GM18907 (cell line): ENCODE data around the gene DDA1.
A peak's percentile ranks its signal among the peaks of the same experiment; 100 is the strongest.

Experiments
- ATAC-seq: cut with Tn5 transposase; IDR thresholded peaks from one replicate; pipeline ENCODE4 v1.9.1; 2021; ENCODE audit warnings: mild to moderate bottlenecking, moderate library complexity; ENCODE audit not compliant: unreplicated experiment

DDA1 gene

GRCh38 chr19:17328517-17329365 is 19.4 kb downstream of the DDA1 start:
- ATAC-seq: no peak

DNA sequence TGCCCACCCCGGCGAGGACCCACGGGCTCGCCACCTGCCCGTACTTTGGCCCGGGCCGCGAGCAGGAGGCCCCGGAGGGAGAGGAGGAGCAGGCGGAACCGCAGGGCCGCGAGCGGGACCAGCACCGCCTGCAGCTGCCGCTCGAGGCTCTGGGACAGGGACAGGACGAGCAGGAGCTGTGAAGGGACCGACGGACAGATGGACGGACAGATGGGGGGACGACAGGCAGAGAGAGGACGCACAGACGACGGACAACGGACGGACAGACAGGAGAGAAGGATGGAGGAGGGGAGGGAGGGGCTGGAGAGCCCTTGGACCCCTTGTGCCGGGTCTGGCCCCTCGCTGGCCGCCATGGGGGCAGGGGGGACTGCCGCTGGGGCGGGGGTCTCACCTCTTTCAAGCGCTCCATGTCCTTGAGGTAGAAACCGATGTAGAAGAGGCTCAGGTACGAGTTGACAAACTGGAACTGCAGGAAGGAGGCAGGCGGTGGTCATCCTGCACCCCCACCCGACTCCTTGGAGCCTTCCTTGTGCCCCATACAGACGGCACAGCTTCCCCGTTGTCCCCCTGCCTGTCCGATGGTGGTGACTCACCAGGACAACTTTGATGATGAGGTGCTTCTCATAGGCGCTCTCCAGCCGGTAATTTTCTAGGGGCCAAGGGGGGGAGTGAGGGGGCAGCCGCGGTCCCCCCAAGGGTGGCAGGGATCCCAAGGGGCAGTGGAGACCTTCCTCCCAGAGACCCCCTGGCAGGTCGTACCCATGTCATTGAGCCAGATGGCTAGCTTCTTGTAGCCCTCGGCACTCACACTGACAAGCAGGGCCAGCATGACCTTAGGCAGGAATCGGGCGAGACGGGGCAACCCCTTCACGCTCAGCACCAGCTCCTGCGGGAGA is 20.3 kb downstream of the DDA1 start:
- no peak for ATAC-seq

- ATAC-seq: no peak
These were observed 21.1 kb downstream of the DDA1 start for GRCh38 chr19:17330262-17331044.

DNA sequence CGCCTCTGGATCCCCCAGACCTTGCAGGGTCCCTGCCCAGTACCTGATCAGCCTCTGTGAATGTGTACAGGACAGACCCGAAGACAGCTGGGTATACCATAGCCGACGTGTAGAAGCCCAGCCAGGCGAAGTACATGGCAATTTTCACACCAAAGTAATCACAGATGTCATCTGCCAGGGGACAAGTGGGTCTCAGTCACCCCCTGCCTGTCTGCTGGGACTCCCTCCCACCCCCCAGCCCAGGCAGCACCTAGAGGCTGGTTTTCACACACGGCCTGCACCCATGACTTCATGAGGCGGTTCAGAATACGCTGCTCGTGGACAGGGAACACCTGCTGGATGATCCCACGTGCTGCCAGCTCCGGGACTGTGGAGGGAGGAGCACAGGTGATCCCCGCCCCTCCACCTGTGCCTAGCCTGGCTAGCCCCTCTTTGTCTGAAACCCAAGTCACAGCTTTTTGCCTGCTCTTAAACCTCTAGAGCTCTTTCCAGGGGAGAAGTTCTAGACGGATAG is 21.7 kb downstream of the DDA1 start:
- ATAC-seq: no peak

DNA sequence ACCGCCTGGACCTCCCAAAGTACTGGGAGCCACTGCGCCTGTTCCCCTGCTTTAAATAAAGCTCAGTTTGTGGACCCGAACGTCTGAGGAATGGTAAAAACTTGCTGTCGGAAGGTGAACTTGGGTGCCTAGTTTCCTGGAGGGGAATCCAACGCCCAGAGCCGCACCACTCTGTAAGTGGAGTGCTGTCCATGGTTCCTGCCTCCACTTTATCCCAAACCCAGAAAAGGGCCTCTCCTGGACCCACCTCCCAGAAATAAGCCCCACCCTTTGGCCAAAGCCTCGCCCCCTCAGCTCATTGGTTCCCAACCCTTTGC is 23.0 kb downstream of the DDA1 start:
- ATAC-seq: no peak

DNA sequence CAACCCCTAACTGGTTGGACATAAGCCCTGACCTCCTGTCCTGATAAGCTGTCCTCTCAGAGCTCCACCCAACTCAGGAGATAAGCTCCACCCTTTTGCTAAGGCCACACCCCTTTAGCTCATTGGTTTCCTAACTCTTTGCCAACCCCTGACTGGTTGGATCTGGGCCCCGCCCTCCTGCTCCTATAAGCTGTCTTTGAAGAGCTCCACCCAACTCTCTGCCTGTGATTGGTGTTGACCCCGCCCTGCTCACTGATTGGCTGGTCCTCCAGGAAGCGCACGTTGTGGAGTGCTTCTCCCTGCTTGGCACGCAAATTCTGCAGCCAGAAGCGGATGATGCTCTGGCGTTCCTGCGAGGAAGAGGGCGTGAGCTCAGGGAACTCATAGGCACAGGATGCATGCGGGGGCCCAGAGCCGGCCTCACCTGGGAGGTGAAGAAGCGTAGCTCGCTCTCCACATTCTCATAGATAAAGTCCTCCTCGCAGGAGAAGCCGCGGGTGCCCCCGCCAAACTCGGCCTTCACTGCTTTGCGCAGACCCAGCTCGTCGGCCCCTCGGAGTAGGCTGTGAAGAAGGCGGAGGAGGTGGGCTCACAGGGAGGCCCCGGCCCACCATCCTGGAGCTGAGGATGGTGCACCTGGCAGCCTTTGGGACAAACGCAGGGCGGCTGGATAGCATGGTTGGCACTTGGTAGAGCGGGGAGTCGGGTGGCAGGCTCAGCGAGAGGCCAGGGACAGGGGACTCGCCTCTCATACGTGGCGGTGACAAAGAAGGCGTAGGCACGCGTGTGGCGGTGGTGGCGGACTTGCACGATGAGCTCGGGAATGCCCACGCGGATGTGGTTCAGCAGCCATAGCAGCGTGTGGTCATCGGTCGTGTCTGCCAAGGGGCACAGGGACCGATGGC is 23.6 kb downstream of the DDA1 start:
- no peak for ATAC-seq

DNA sequence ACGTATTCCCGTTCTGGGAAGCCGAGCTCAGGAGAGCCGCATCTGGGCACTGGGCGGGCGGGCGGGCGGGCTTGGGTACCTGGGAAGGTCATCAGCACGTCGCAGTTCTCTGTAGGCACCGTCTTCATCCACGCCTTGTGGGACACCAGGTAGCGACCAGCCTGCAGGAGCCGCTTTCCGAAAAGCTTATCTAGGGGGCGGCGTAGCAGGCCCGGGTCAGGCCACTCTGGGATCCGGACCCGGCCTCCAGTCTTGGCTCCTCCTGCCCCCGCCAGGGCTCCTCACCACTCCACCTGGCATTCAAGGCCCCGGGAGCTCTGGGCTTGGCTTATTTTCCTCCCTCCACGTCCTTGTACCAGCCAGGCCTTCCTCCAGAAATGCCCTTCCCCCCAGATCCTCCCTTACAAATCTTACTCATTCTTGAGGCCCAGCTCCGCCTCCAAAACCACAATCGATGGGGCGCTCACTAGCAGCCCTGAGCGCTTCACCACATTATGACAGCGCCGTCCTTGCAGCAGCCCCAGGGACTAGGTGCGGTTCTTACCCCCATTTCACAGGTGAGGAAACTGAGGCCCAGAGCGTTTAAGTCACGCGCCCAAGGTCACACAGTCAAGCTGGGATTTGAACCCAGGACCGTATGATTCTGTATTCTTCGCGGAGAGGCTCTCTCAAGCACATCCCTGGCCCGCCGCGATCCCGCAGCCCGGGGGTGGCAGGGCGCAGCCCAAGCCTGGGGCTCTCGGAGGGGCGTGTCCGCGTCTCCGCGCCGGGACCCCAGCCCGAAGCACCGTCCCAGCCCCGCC is 24.4 kb downstream of the DDA1 start:
- ATAC-seq: peak; percentile 1

DNA sequence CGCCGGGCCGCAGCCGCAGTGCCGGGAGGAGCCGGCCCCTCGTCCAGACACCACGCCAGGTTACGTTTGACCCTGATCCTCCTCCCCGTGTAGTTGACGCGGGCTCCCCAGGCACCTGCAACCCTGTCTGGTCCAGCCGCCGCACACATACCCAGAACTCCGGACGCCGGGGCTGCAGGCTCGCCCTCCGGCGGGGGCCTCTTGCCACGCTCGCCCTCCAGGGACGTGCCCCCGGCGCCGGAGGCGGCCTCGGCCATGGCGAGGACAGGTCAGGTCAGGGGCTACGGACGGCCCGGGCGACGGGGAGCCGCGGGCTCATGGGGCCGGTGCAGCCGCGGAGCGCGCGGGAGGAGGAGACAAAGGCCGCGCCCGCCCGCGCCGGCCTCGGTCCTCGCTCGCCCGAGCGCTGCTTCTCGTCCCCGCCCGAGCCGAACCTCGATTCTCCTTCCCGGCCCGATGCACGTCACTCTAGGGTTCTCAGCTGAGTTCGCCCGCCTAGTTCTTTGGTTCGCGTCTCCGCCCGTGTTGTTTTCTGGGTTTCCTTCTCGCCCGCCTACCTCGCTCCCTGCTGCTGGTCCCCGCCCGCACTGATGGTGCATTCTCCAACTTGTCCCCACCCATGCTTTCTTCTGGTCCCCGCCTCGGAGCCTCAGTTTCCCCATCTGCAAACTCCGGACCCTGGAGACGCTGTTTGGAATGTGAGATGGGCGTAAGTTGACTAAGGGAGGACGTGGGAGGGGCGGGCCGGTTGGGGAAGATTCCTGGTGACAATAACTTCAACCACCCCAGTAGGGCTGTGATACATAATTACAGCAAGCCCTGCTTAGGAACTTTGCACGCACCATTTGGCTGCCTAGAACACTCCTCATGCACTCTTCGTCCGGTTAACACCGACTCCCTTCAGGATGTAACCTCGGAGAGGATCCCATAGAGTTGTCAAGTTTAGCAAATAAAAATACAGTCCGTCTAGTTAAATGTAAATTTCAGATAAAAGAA is 25.3 kb downstream of the DDA1 start, which contains the start of gene ANO8:
Gene ANO8, minus strand, starts transcription at position 442 of the 996 bp plus-strand sequence. Its CDS starts 185 bp downstream, at position 257.
- peak; percentile 52 for ATAC-seq

DNA sequence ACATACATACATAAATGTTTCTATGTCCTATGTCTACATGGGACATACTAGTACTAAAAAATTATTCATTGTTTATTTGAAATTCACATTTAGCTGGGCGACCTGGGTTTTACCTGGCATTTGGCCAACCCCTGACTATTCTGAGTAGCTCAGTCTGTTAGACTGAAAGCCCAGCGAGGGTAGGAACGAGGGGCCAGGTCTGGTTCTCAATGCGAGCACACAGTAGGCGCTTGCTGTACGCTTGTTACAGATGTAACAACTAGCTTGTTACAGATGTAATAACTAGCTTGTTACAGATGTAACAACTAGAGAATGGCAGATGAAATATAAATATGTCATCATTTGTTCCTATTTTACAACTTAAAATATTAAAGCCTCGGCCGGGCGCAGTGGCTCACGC is 26.2 kb downstream of the DDA1 start:
- no peak for ATAC-seq

DNA sequence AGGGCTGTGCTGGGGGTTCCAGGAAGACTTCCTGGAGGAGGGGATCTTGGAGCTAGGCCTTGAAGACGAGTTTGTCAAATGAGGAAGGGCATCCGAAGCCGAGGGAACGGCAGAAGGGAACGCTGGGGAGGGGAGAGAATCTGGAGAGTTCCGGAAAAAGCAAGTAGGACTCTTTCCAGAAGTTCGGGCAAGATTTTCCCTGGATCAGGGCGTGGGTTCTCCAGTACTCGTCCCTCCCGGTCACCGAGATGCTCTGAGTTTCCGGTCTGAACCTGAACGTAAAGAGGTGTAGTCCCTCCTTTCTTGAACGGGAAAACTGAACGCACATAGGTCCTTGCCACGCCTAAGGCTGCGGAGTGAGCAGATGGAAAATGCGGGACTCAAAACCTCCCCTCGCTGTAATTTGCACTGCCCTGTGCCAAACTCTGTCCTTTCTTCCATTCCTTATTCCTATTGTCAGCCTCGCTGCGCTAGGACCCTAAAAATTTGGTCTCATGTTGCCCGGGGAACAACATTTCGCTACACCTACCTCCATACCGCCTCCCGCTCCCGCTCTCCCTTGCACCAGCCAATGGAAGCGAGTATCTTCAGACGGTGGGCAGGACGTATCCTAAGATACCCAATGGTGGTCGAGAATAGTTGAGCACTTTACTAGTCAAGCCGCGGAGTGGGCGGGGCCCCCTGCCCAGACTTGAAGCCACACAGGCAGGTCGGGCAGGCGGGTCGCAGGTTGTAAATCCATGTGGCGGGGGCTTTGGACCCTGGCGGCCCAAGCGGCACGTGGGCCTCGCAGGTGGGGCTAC is 27.7 kb downstream of the DDA1 start, which contains the start of gene GTPBP3:
Gene GTPBP3, plus strand, starts transcription at position 682 of the 803 bp plus-strand sequence. Its CDS starts 59 bp downstream, at position 741.
- ATAC-seq: peak; percentile 77

- no peak for ATAC-seq
These were observed 28.5 kb downstream of the DDA1 start for GRCh38 chr19:17337675-17338432.

- no peak for ATAC-seq
These were observed 29.2 kb downstream of the DDA1 start for GRCh38 chr19:17338433-17339078.

DNA sequence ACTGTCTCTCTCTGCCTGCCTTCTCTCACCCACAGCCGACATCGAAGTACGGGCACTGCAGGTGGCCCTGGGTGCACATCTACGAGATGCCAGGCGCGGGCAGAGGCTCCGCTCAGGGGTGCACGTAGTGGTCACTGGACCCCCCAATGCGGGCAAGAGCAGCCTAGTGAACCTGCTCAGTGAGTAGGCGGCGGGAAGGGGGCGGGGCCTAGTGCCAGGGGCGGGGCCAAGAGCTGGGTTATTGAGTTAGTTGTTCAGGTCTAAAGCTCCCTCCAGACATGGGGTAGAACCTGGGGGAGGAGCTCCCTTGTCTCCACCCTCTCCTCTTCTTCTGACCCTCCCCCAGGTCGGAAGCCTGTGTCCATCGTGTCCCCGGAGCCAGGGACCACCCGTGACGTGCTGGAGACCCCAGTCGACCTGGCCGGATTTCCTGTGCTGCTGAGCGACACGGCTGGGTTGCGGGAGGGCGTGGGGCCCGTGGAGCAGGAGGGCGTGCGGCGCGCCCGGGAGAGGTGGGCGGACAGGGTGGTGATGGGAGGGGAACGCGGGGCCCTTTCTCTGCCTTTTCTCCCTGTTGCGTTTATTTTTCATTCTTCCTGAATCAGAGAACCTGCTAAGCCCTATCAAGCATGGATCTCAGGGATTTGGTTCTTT is 29.9 kb downstream of the DDA1 start:
- no peak for ATAC-seq

DNA sequence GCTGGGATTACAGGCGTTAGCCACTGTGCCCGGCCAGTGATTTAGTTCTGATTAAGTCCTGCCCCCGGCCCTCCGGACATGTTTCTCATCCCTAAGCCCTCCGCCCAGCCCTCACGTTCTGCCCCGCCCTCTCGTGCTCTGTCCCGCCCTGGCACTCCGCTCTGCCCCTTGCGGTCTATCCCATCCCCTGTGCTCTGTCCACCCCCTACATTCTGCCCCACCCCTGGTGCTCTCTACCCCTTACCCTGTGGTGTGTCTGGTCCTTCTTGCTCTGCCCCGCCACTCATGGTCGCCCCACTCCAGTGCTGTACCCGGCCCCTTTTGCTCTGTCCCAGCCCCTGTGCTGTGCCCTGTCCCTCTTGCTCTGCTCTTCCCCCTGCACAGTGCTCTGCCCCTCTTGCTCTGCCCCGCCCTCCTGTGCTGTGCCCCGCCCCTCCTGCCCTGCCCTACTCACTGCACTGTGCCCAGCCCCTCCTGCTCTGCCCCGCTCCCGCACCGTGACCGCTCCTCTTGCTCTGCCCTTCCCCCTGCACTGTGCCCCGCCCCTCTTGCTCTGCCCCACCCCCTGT is 31.0 kb downstream of the DDA1 start:
- ATAC-seq: no peak

DNA sequence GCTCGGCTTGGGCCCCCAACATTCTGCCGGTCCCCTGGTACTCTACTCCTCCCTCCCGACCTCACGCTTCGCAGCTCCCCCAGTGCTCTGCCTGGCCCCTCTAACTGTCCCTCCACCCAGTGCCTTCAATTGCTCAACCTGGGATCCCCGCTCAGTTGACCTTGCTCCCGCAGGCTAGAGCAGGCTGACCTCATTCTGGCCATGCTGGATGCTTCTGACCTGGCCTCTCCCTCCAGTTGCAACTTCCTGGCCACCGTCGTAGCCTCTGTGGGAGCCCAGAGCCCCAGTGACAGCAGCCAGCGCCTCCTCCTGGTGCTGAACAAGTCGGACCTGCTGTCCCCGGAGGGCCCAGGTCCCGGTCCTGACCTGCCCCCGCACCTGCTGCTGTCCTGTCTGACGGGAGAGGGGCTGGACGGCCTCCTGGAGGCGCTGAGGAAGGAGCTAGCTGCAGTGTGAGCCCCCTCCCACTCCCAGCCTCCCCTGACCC is 31.6 kb downstream of the DDA1 start:
- no peak for ATAC-seq
